ENCODE measurements around the gene ATRNL1.

DNA sequence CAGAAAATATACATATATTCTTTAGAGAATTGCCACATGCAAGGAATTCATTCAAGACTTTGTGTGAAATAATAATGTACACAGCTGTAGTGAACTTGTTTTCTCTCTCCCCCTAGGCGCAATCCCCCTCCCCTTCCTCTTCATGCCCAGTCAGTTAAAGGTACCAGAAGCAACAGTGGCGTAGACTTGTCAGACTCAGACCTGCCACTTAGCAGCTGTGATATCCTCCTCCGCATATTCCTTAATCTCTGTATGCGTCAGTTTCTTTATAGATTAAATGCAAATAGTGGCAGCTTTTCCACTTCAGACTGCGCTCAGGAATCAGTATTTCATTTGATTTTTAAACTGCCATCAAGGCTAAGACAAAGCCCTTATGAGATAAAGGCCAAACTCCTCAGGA, 815.9 kb downstream of the ATRNL1 start:
- no peak for TF ChIP-seq CTCF (conservative IDR thresholded peaks at IDR 0.05; ENCODE audit: low read depth, low read length)
- no peak for TF ChIP-seq EZH2 (IDR thresholded peaks at IDR 0.05; ENCODE audit: low read length, unreplicated experiment)
